MCF 10A (cell line): Measurements from ENCODE around the gene ARFGAP3. TPM values are rescaled to one million over a fixed set of nuclear protein-coding genes. Genes with fewer than 3 reads are reported as not detected.

Source experiments
- BruUV-seq: library from RNA; stranded (reverse); fragments of 400-500 nt; replicated peaks from 2 replicates; lab custom pipeline; 2021; lab: Mats Ljungman, UMichigan
- CTCF ChIA-PET: fragments of 300-600 bp; sonication (Branson Sonifier 250); formaldehyde crosslinking; extraction: SDS; loops from one replicate; lab custom pipeline; 2021; ENCODE audit warnings: antibody characterized with exemption, inconsistent platforms; lab: Yijun Ruan, JAX
- POLR2A ChIA-PET: fragments of 300-600, 350-650 bp; sonication (Branson Sonifier 250); formaldehyde crosslinking; extraction: SDS; loops from one replicate; lab custom pipeline; 2020; ENCODE audit warnings: antibody characterized with exemption, inconsistent platforms; lab: Yijun Ruan, JAX
- DNase-seq: peaks from one replicate; pipeline ENCODE4 v3.0.0-alpha.2; 2018; ENCODE audit not compliant: unreplicated experiment
- H3K27ac Mint-ChIP-seq: one replicate; pipeline ENCODE4 v1.8.0; 2022; ENCODE audit warnings: mild to moderate bottlenecking, low read depth, mixed read lengths; ENCODE audit not compliant: unreplicated experiment
- H3K27me3 Mint-ChIP-seq: one replicate; pipeline ENCODE4 v1.8.0; 2022; ENCODE audit warnings: mixed read lengths; ENCODE audit not compliant: insufficient read depth, unreplicated experiment
- H3K36me3 Mint-ChIP-seq: one replicate; pipeline ENCODE4 v1.8.0; 2022; ENCODE audit warnings: mild to moderate bottlenecking, moderate library complexity, mixed read lengths; ENCODE audit not compliant: insufficient read depth, unreplicated experiment
- H3K4me1 Mint-ChIP-seq: one replicate; pipeline ENCODE4 v1.8.0; 2022; ENCODE audit warnings: mixed read lengths; ENCODE audit not compliant: insufficient read depth, unreplicated experiment
- H3K4me3 Mint-ChIP-seq: one replicate; pipeline ENCODE4 v1.8.0; 2022; ENCODE audit warnings: mild to moderate bottlenecking, moderate library complexity, mixed read lengths; ENCODE audit not compliant: unreplicated experiment
- H3K9me3 Mint-ChIP-seq: one replicate; pipeline ENCODE4 v1.8.0; 2022; ENCODE audit warnings: mixed read lengths; ENCODE audit not compliant: unreplicated experiment
- CTCF ChIP-seq: fragments of 200-600 bp; IDR thresholded peaks from one replicate; pipeline ENCODE4 v1.8.0; 2022; ENCODE audit warnings: antibody characterized with exemption, mild to moderate bottlenecking; ENCODE audit not compliant: unreplicated experiment
- intact Hi-C: fragments of 100-400 bp; cut with micrococcal nuclease; formaldehyde crosslinking; loops from 2 replicates; pipeline ENCODE4 v1.14.1; 2022
- total RNA-seq: library from RNA; stranded (reverse); gene quantifications from 2 replicates; pipeline ENCODE4 v1.2.3, GENCODE V29; 2022

Gene ARFGAP3
- total RNA-seq, 1 experiment from 2014 or later = 67.1 TPM

GRCh38 chr22:42825796-42826195 is 31.3 kb downstream of the ARFGAP3 start:
- intact Hi-C loops = no loop called here
- no peak for TF ChIP-seq CTCF
- Mint-ChIP-seq H3K9me3 (no peaks in the 10 kb centered on the region), H3K4me3 (no peak overlapping the region), H3K36me3 (peaks cover 83% of the 10 kb centered on the region), H3K4me1 (peaks cover 4% of the 10 kb centered on the region), H3K27me3 (no peaks in the 10 kb centered on the region), H3K27ac (no peak overlapping the region)
- DNase-seq = no peak
- POLR2A ChIA-PET = no interaction called here
- CTCF ChIA-PET = interaction anchor here (1.1 kb wide), 1 partner anchor 31 kb away, joined by 3 read pairs; the partner anchor contains the start of gene ARFGAP3
- BruUV-seq = no TSS peak

GRCh38 chr22:42821386-42821785 is 35.7 kb downstream of the ARFGAP3 start:
- BruUV-seq = no TSS peak
- TF ChIP-seq CTCF = no peak
- H3K27ac Mint-ChIP-seq = peak overlapping the region; percentile 41
- no peak for DNase-seq
- ChIA-PET POLR2A (interaction anchor here (0.6 to 1.8 kb wide), 2 partner anchors 200 to 206 kb away, joined by 3 to 5 read pairs; no protein-coding TSS in a partner anchor), CTCF (interaction anchor here (0.6 to 2.1 kb wide), 7 partner anchors 12 to 289 kb away, joined by 3 to 10 read pairs (median 3); no protein-coding TSS in a partner anchor)
- peaks cover 9% of the 10 kb centered on the region for H3K4me1 Mint-ChIP-seq
- no peaks in the 10 kb centered on the region for H3K9me3 Mint-ChIP-seq
- H3K36me3 Mint-ChIP-seq = peaks cover 63% of the 10 kb centered on the region
- H3K27me3 Mint-ChIP-seq = no peaks in the 10 kb centered on the region
- intact Hi-C loops = no loop called here
- no peak overlapping the region for H3K4me3 Mint-ChIP-seq

- H3K9me3 Mint-ChIP-seq = no peaks in the 10 kb centered on the region
- POLR2A ChIA-PET = interaction anchor here (0.6 to 1.8 kb wide), 8 partner anchors 14 to 205 kb away, joined by 3 to 7 read pairs (median 4); partner anchors contain the start of genes CYB5R3 and POLDIP3
- H3K4me3 Mint-ChIP-seq = no peak overlapping the region
- CTCF ChIA-PET = interaction anchor here (0.6 to 2.3 kb wide), 27 partner anchors 9 to 1247 kb away, joined by 3 to 13 read pairs (median 4); partner anchors contain the start of gene CYB5R3
- DNase-seq = peak; percentile 73
- intact Hi-C loops = loop anchor here (1.0 kb wide), 1 partner anchor 199 kb away; no protein-coding TSS in a partner anchor
- H3K4me1 Mint-ChIP-seq = peaks cover 12% of the 10 kb centered on the region
- peak; percentile 34 for TF ChIP-seq CTCF
- H3K27ac Mint-ChIP-seq = peak overlapping the region; percentile 46
- no peaks in the 10 kb centered on the region for H3K27me3 Mint-ChIP-seq
- H3K36me3 Mint-ChIP-seq = peaks cover 54% of the 10 kb centered on the region
- no TSS peak for BruUV-seq
These were observed 36.9 kb downstream of the ARFGAP3 start for GRCh38 chr22:42820045-42820763.

- DNase-seq = no peak
- H3K27me3 Mint-ChIP-seq = no peaks in the 10 kb centered on the region
- peak overlapping the region; percentile 46 for H3K27ac Mint-ChIP-seq
- peaks cover 48% of the 10 kb centered on the region for H3K36me3 Mint-ChIP-seq
- intact Hi-C loops = loop anchor here (1.0 kb wide), 1 partner anchor 198 kb away; no protein-coding TSS in a partner anchor
- H3K9me3 Mint-ChIP-seq = no peaks in the 10 kb centered on the region
- POLR2A ChIA-PET = interaction anchor here (0.8 to 1.8 kb wide), 7 partner anchors 14 to 204 kb away, joined by 3 to 7 read pairs (median 4); partner anchors contain the start of genes CYB5R3 and POLDIP3
- H3K4me1 Mint-ChIP-seq = peaks cover 12% of the 10 kb centered on the region
- TF ChIP-seq CTCF = no peak
- CTCF ChIA-PET = interaction anchor here (0.6 to 2.3 kb wide), 22 partner anchors 10 to 1243 kb away, joined by 3 to 13 read pairs (median 4); partner anchors contain the start of gene CYB5R3
- no peak overlapping the region for H3K4me3 Mint-ChIP-seq
- BruUV-seq = no TSS peak
These were observed 37.5 kb downstream of the ARFGAP3 start for GRCh38 chr22:42819412-42820044.
